ENCODE data around the gene HIGD1B.

- TF ChIP-seq CTCF (IDR thresholded peaks at IDR 0.05), result no peak
- peak; percentile 4 for TF ChIP-seq EZH2 (IDR thresholded peaks at IDR 0.05; ENCODE audit: borderline replicate concordance, insufficient read depth, low read depth, low read length, poor library complexity, severe bottlenecking)
Observed at GRCh38 chr17:44828919-44829522, 18.7 kb upstream of the HIGD1B start.

Data from B cell (primary cell).